Progenitor cell of endocrine pancreas (in vitro differentiated cells): ENCODE results near the gene CTDSPL. TPM values are rescaled to one million over a fixed set of nuclear protein-coding genes. Genes with fewer than 3 reads are reported as not detected.
A peak's percentile ranks its signal among the peaks of the same experiment; 100 is the strongest.
"Not testable (repeated sequence)": the region's sequence is repeated elsewhere in the genome, so short reads cannot be mapped to it uniquely, and the experiment has no call there.

ENCODE experiments used
- DNase-seq: peaks from one replicate; pipeline ENCODE4 v3.0.0; 2021; ENCODE audit warnings: low spot score; ENCODE audit not compliant: unreplicated experiment
- H3K27ac Mint-ChIP-seq: 2 replicates; pipeline ENCODE4 v1.8.0; 2021; ENCODE audit warnings: mild to moderate bottlenecking, moderate library complexity, mixed read lengths
- H3K27me3 Mint-ChIP-seq: 2 replicates; pipeline ENCODE4 v1.8.0; 2021; ENCODE audit warnings: mixed read lengths
- H3K36me3 Mint-ChIP-seq: 2 replicates; pipeline ENCODE4 v1.8.0; 2022; ENCODE audit warnings: mixed read lengths; ENCODE audit not compliant: insufficient read depth
- H3K4me1 Mint-ChIP-seq: 2 replicates; pipeline ENCODE4 v1.8.0; 2021; ENCODE audit warnings: low read depth, mixed read lengths
- H3K4me3 Mint-ChIP-seq: 2 replicates; pipeline ENCODE4 v1.8.0; 2021; ENCODE audit warnings: low read depth, mild to moderate bottlenecking, moderate library complexity, mixed read lengths
- H3K9me3 Mint-ChIP-seq: 2 replicates; pipeline ENCODE4 v1.8.0; 2021; ENCODE audit warnings: low read depth, mixed read lengths
- CTCF ChIP-seq: fragments of 200-600 bp; sonication (generic); IDR thresholded peaks from one replicate; pipeline ENCODE4 v1.5.0; 2021; ENCODE audit warnings: antibody characterized with exemption, mild to moderate bottlenecking; ENCODE audit not compliant: unreplicated experiment
- total RNA-seq: library from RNA; stranded (reverse); gene quantifications from 2 replicates; pipeline ENCODE4 v1.2.1, GENCODE V29; 2021

The CTDSPL gene
- total RNA-seq, 1 donor from 2014 or later, result 53.3 TPM

- H3K27ac Mint-ChIP-seq, result peak overlapping the region; percentile 85
- H3K4me1 Mint-ChIP-seq, result peaks cover 16% of the 10 kb centered on the region
- H3K36me3 Mint-ChIP-seq, result peaks cover 19% of the 10 kb centered on the region
- no peak for TF ChIP-seq CTCF
- no peaks in the 10 kb centered on the region for H3K27me3 Mint-ChIP-seq
- H3K4me3 Mint-ChIP-seq, result no peak overlapping the region
- DNase-seq, result no peak
- H3K9me3 Mint-ChIP-seq, result no peaks in the 10 kb centered on the region
These were observed 109.1 kb downstream of the CTDSPL start for GRCh38 chr3:37970802-37971201.

GRCh38 chr3:37971467-37971866, 109.8 kb downstream of the CTDSPL start:
- no peak for TF ChIP-seq CTCF
- no peak for DNase-seq
- no peak overlapping the region for H3K4me3 Mint-ChIP-seq
- H3K9me3 Mint-ChIP-seq, result no peaks in the 10 kb centered on the region
- no peak overlapping the region for H3K27ac Mint-ChIP-seq
- H3K4me1 Mint-ChIP-seq, result peaks cover 9% of the 10 kb centered on the region
- H3K27me3 Mint-ChIP-seq, result no peaks in the 10 kb centered on the region
- peaks cover 19% of the 10 kb centered on the region for H3K36me3 Mint-ChIP-seq

- H3K4me1 Mint-ChIP-seq, DNase-seq, H3K27me3 Mint-ChIP-seq: not testable (repeated sequence)
These were observed 110.4 kb downstream of the CTDSPL start for GRCh38 chr3:37972056-37972455.

GRCh38 chr3:37973246-37974054, 111.8 kb downstream of the CTDSPL start:
- Mint-ChIP-seq H3K9me3 (no peaks in the 10 kb centered on the region), H3K4me1 (peaks cover 5% of the 10 kb centered on the region), H3K4me3 (no peak overlapping the region), H3K36me3 (peaks cover 18% of the 10 kb centered on the region), H3K27ac (no peak overlapping the region), H3K27me3 (no peaks in the 10 kb centered on the region)
- no peak for TF ChIP-seq CTCF
- DNase-seq, result no peak

More at GRCh38 chr3:37972056-37972455, 110.4 kb downstream of the CTDSPL start:
- peaks cover 18% of the 10 kb centered on the region for H3K36me3 Mint-ChIP-seq
- H3K27ac Mint-ChIP-seq, H3K4me3 Mint-ChIP-seq, H3K9me3 Mint-ChIP-seq: not testable (repeated sequence)

GRCh38 chr3:37974121-37975083, 112.7 kb downstream of the CTDSPL start:
- DNase-seq, result peak; percentile 59
- peaks cover 5% of the 10 kb centered on the region for H3K4me1 Mint-ChIP-seq
- H3K4me3 Mint-ChIP-seq, result no peak overlapping the region
- peak; percentile 85 for TF ChIP-seq CTCF
- no peaks in the 10 kb centered on the region for H3K27me3 Mint-ChIP-seq
- H3K36me3 Mint-ChIP-seq, result peaks cover 19% of the 10 kb centered on the region
- peak overlapping the region; percentile 14 for H3K27ac Mint-ChIP-seq
- no peaks in the 10 kb centered on the region for H3K9me3 Mint-ChIP-seq
